ENCODE data around the gene LCLAT1.

Gene LCLAT1

GRCh38 chr2:30514848-30515435 is 67.9 kb downstream of the LCLAT1 start:
- DNase-seq (ENCODE audit: low read depth, low spot score): no peak

- DNase-seq (ENCODE audit: low read depth, low spot score): no peak
These were observed 69.1 kb downstream of the LCLAT1 start for GRCh38 chr2:30516166-30516565.

GRCh38 chr2:30519796-30520195 is 72.8 kb downstream of the LCLAT1 start:
- no peak for DNase-seq (ENCODE audit: low read depth, low spot score)

DNA sequence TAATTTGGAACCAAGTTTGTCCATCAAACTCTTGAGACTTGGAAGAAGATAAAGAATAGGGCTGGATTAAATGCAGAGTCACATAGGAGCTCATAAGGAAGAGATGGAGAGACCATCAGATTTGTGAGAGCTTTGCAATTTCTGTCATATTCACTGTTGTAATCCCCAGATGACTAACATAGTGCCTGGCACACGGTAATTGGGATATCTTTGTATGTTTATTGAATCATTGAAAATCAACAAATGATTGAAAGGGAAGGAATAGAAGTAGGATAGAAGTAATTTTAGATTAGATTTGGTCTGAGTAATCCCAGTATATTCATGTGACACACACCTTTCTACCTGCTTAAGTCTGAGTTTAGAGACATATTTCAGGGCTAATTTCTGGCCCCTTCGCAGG is 75.4 kb downstream of the LCLAT1 start:
- DNase-seq (ENCODE audit: low read depth, low spot score): no peak

- no peak for DNase-seq (ENCODE audit: low read depth, low spot score)
These were observed 80.4 kb downstream of the LCLAT1 start for GRCh38 chr2:30527411-30527810.

- DNase-seq (ENCODE audit: low read depth, low spot score): no peak
These were observed 80.8 kb downstream of the LCLAT1 start for GRCh38 chr2:30527859-30528258.

DNA sequence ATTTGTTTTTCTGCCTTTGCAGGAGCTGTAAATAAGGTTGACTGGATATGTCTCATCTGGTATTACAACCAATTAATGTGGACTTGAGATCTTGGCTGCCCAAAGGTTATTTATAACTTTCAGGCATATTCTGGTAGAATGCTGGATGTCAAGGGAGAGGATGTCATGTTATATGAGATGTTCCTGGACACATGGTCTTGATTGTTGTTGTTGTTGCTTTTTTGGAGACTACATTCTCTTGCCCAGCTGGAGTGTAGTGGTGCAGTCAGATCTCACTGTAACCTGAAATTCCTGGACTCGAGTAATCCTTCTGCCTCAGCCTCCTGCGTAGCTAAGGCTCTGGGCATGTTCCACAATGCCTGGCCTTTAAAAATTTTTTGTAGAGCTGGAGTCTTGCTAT is 83.3 kb downstream of the LCLAT1 start:
- DNase-seq (ENCODE audit: low read depth, low spot score): no peak

DNA sequence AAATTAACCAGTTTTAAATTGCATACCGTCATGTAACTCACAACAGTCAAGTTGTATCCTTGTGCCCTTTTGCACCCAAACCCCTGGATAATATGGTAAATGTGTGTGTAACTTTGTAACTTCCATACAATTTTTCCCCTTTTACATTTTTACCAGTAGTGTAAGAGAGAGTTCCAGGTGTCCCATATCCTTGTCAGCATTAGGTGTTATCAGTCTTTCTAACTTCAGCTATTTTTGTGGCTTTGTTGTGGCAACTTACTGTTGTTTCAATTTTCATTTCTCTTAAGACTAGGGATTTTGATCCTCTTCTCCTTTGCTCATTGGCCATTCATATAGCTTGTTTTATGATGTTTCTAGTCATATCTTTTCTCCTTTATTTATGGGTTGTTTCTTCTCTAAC is 94.6 kb downstream of the LCLAT1 start:
- no peak for DNase-seq (ENCODE audit: low read depth, low spot score)

GRCh38 chr2:30545875-30546274 is 98.8 kb downstream of the LCLAT1 start:
- no peak for DNase-seq (ENCODE audit: low read depth, low spot score)

GRCh38 chr2:30548386-30548785 is 101.3 kb downstream of the LCLAT1 start:
- no peak for DNase-seq (ENCODE audit: low read depth, low spot score)

- DNase-seq (ENCODE audit: low read depth, low spot score): no peak
These were observed 102.0 kb downstream of the LCLAT1 start for GRCh38 chr2:30549096-30549495.

- DNase-seq (ENCODE audit: low read depth, low spot score): no peak
These were observed 112.7 kb downstream of the LCLAT1 start for GRCh38 chr2:30559544-30560275.

DNA sequence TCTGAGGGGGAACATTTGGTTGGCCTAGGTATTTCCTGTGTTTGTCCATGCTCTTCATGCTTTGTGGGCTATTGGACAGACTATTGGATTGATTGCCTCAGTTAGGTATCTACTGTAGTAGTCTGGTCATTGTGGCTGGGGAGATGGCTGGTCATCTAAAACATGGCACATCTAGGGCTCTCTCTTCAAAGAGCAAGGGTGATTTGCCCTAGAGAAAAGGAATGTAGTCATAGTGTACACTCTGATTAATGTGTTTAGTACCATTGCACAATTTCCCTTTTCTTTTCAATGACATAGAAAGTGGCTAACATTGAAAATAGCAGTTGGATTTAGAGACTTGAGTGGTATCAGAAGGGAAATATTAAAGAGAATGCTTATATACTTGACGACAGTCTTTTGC is 114.3 kb downstream of the LCLAT1 start:
- no peak for DNase-seq (ENCODE audit: low read depth, low spot score)

DNA sequence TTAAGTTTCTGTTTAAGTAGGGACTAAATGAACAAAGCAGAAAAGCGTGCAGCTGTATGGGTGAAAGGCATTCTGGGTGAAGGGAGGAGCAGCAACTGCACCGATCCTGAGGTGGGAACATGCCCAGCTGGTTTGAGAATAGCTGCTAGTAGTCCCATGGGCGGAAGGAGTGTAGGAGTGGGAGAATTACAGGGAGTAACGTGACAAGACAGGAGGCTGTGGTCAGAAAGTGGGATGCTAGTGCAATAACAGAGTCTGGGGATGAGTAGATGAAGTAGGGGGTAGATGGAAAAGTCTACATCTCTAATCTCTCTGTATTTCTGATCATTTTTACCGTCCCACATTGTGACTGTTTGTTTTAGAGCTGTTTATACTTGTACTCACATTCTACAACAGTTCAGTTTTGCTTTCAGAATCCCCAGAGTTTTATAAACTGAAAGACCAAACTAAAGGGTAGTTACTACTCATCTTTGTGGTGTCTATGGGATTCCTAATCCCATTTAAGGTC is 118.9 kb downstream of the LCLAT1 start:
- DNase-seq (ENCODE audit: low read depth, low spot score): no peak

GRCh38 chr2:30566631-30567030 is 119.6 kb downstream of the LCLAT1 start:
- DNase-seq (ENCODE audit: low read depth, low spot score): no peak

DNA sequence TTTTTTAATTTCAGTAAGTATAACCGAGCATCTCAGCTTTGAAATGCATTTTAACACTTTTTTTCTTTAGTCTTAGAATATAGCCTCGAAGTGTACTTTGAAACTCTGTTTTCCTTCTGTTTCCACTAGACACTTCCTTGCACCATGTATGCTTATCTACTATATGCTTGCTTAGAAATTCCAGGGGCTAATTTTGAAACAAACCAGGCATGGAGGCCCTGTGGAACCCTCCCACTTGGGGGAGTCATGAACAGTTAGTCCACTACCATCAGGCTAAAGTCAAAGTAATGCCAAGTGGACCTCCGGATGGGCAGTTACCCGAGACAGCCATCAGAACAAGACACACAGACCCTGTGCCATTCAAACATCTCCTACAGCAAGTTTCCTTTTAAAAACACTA is 120.3 kb downstream of the LCLAT1 start:
- DNase-seq (ENCODE audit: low read depth, low spot score): no peak

- DNase-seq (ENCODE audit: low read depth, low spot score): no peak
These were observed 122.9 kb downstream of the LCLAT1 start for GRCh38 chr2:30569946-30570345.

DNA sequence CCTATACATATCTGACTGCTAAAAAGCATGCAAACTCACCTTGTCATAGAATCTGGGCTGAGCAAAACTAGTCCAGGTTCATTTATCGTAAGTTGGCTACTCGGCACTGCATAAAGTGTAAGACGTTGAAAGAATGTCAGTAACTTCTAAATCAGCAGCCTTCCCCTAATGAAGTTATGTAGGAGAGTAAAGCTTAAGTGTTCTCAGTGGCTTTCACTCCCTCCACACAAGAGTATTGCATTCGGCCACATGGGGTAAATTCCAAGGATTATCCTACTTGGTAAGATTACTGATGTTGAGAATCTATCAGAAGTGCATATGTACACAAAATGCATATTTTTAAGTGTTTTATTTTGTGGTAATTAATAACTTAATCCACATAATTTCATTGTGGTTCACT is 130.1 kb downstream of the LCLAT1 start:
- no peak for DNase-seq (ENCODE audit: low read depth, low spot score)

DNA sequence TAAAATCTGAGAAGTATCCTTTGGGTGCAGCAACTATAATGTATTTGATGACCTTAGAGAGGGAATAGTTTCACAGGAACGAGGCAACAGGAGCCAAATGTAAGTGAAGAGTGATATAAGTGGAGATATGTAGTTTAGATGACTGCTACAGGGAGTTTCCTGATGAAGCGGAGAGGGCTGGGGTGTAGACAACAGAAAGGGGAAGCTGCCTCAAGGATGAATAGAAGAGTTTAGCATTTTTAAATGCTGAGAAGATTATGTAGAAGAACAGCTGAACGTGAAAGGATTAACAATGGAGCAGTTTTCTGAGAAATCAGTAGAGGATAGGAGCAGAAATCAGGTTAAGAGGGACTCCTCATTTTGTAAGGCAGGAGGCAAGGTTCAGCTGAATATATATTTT is 133.3 kb downstream of the LCLAT1 start:
- DNase-seq (ENCODE audit: low read depth, low spot score): no peak

DNA sequence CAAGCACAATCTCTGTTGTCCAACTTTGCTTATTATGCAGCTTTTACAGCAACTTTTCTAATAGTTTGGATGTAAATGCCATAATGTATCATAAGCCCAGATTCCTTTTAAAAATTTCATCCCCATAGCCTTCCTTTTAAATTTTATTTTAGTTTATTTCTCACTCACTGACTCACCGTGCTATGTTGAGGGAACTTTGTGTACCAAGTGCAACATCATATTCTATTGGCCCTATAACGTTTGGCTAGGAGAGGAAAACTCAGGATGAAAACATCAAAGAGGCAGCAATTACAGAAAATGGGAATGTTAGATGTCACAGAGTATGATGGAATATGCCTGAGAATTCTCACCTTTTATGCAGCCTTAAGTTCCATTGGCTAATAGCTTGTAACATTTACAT is 135.5 kb downstream of the LCLAT1 start:
- no peak for DNase-seq (ENCODE audit: low read depth, low spot score)

GRCh38 chr2:30583204-30583749 is 136.2 kb downstream of the LCLAT1 start:
- DNase-seq (ENCODE audit: low read depth, low spot score): no peak

DNA sequence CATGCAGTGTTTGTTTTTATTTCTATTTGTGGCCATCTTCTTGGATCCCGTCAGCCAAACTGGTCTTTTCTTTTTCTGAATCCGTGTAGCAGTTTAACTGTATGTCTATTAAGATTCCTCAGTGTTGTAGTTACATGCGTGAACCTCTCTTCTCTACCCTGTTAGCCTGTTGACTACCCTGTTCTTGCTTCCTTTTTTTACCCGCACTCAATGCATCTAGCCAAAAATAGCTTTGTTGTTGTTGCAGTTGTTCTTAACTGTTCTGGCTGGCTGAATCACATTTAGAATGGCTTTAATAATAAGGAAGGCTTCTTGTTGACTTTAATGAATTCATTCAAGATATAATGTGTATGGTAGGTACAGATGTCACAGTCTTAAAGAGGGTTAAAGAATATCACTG is 137.1 kb downstream of the LCLAT1 start:
- no peak for DNase-seq (ENCODE audit: low read depth, low spot score)

- no peak for DNase-seq (ENCODE audit: low read depth, low spot score)
These were observed 141.9 kb downstream of the LCLAT1 start for GRCh38 chr2:30588994-30589393.
